GM23338 (cell line): ENCODE data around the gene DGAT2. TPM values are rescaled to one million over a fixed set of nuclear protein-coding genes. Genes with fewer than 3 reads are reported as not detected.

Experiments used
- ATAC-seq: fragments of 200-7000 bp; cut with Tn5 transposase; 3 replicates; pipeline ENCODE4 v1.9.1; 2020
- DNase-seq: peaks from one replicate; pipeline ENCODE4 v3.0.0-alpha.2; 2015; ENCODE audit warnings: low spot score
- H2AFZ ChIP-seq: fragments of 200-600 bp; sonication (generic); 2 replicates; pipeline ENCODE4 v1.8.0; 2016; ENCODE audit warnings: antibody characterized with exemption, mild to moderate bottlenecking, moderate library complexity
- H3F3A ChIP-seq: fragments of 200-600 bp; sonication (generic); replicated peaks from 2 replicates; pipeline ENCODE4 v1.8.0; 2017; ENCODE audit warnings: antibody characterized with exemption, mixed run types, low read depth
- H3K27ac ChIP-seq: fragments of 200-600 bp; sonication (generic); 2 replicates; pipeline ENCODE4 v1.6.1; 2016; ENCODE audit warnings: low read depth
- H3K27me3 ChIP-seq: fragments of 200-600 bp; sonication (generic); 2 replicates; pipeline ENCODE4 v1.8.0; 2016; ENCODE audit warnings: mild to moderate bottlenecking, mixed run types, moderate library complexity; ENCODE audit not compliant: insufficient read depth
- H3K36me3 ChIP-seq: fragments of 200-600 bp; sonication (generic); 2 replicates; pipeline ENCODE4 v1.8.0; 2016; ENCODE audit warnings: mild to moderate bottlenecking; ENCODE audit not compliant: insufficient read depth
- H3K4me1 ChIP-seq: fragments of 200-600 bp; sonication (generic); 2 replicates; pipeline ENCODE4 v1.8.0; 2016; ENCODE audit warnings: mild to moderate bottlenecking, moderate library complexity; ENCODE audit not compliant: insufficient read depth
- H3K4me2 ChIP-seq: fragments of 200-600 bp; sonication (generic); 2 replicates; pipeline ENCODE4 v1.7.1; 2017; ENCODE audit warnings: mixed run types
- H3K4me3 ChIP-seq: fragments of 200-600 bp; sonication (generic); 2 replicates; pipeline ENCODE4 v1.6.1; 2016; ENCODE audit warnings: mixed run types
- H3K79me2 ChIP-seq: fragments of 200-600 bp; sonication (generic); replicated peaks from 2 replicates; pipeline ENCODE4 v1.8.0; 2017; ENCODE audit warnings: mild to moderate bottlenecking; ENCODE audit not compliant: insufficient read depth
- H3K9me2 ChIP-seq: fragments of 200-600 bp; sonication (generic); 2 replicates; pipeline ENCODE4 v1.8.0; 2017; ENCODE audit not compliant: insufficient read depth
- H4K20me1 ChIP-seq: fragments of 200-600 bp; sonication (generic); replicated peaks from 2 replicates; pipeline ENCODE4 v1.8.0; 2017; ENCODE audit warnings: mild to moderate bottlenecking; ENCODE audit not compliant: insufficient read depth
- H3K27ac Mint-ChIP-seq: 2 replicates; pipeline ENCODE4 v1.8.0; 2020; ENCODE audit warnings: inconsistent platforms, mild to moderate bottlenecking, moderate library complexity, mixed read lengths
- H3K27me3 Mint-ChIP-seq: 3 replicates; pipeline ENCODE4 v1.8.0; 2022; ENCODE audit warnings: low read depth, mild to moderate bottlenecking, moderate library complexity, mixed read lengths, inconsistent platforms; ENCODE audit not compliant: insufficient read depth, poor library complexity
- H3K36me3 Mint-ChIP-seq: 3 replicates; pipeline ENCODE4 v1.8.0; 2021; ENCODE audit warnings: low read depth, mild to moderate bottlenecking, inconsistent platforms, moderate library complexity, mixed read lengths
- H3K4me1 Mint-ChIP-seq: 3 replicates; pipeline ENCODE4 v1.8.0; 2020; ENCODE audit warnings: mild to moderate bottlenecking, inconsistent platforms, mixed read lengths
- H3K4me3 Mint-ChIP-seq: 3 replicates; pipeline ENCODE4 v1.8.0; 2021; ENCODE audit warnings: moderate library complexity, mild to moderate bottlenecking, inconsistent platforms, mixed read lengths
- H3K9me3 Mint-ChIP-seq: 3 replicates; pipeline ENCODE4 v1.8.0; 2020; ENCODE audit warnings: moderate library complexity, mild to moderate bottlenecking, inconsistent platforms, mixed read lengths
- CREB1 ChIP-seq: fragments of 250-450 bp; sonication (Bioruptor Pico); IDR thresholded peaks from 2 replicates; pipeline ENCODE4 v1.5.0; 2020; ENCODE audit warnings: low read depth, mild to moderate bottlenecking, moderate library complexity
- CTCF ChIP-seq, 2 experiments: fragments of 200-600 bp in 1 of 2; sonication (generic) in 1 of 2; conservative IDR thresholded peaks; 2 replicates each; pipeline versions ENCODE4 v1.5.1 to v1.6.1; 2016 to 2017; ENCODE audit warnings: antibody characterized with exemption in 2 of 2, low read depth in 2 of 2, mild to moderate bottlenecking in 2 of 2, moderate library complexity in 1 of 2
- ETS1 ChIP-seq: IDR thresholded peaks from 2 replicates; pipeline ENCODE4 v1.6.1; 2016; ENCODE audit warnings: antibody characterized with exemption
- EZH2 ChIP-seq: fragments of 200-600 bp; sonication (generic); IDR thresholded peaks from one replicate; pipeline ENCODE4 v1.8.0; 2017; ENCODE audit warnings: antibody characterized with exemption, mild to moderate bottlenecking, low read depth; ENCODE audit not compliant: unreplicated experiment
- EZH2phosphoT487 ChIP-seq: fragments of 200-600 bp; sonication (generic); IDR thresholded peaks from one replicate; pipeline ENCODE4 v1.8.1; 2018; ENCODE audit warnings: antibody characterized with exemption; ENCODE audit not compliant: unreplicated experiment
- JUNB ChIP-seq: IDR thresholded peaks from one replicate; pipeline ENCODE4 v1.6.1; 2016; ENCODE audit warnings: antibody characterized with exemption; ENCODE audit not compliant: unreplicated experiment
- NANOG ChIP-seq: IDR thresholded peaks from 2 replicates; pipeline ENCODE4 v1.6.1; 2016; ENCODE audit warnings: antibody characterized with exemption, borderline replicate concordance
- POLR2AphosphoS5 ChIP-seq: IDR thresholded peaks from 2 replicates; pipeline ENCODE4 v1.6.1; 2016; ENCODE audit warnings: antibody characterized with exemption, low read depth
- REST ChIP-seq: IDR thresholded peaks from one replicate; pipeline ENCODE4 v1.6.1; 2018; ENCODE audit warnings: antibody characterized with exemption; ENCODE audit not compliant: unreplicated experiment
- STAT1 ChIP-seq: IDR thresholded peaks from one replicate; pipeline ENCODE4 v1.6.1; 2016; ENCODE audit warnings: antibody characterized with exemption; ENCODE audit not compliant: unreplicated experiment
- ZNF114 ChIP-seq: fragments of 250-450 bp; sonication (Bioruptor Pico); IDR thresholded peaks from 2 replicates; pipeline ENCODE4 v1.5.0; 2020; ENCODE audit warnings: mild to moderate bottlenecking, moderate library complexity
- ZNF331 ChIP-seq: fragments of 250-450 bp; sonication (Bioruptor Pico); IDR thresholded peaks from 2 replicates; pipeline ENCODE4 v1.5.0; 2020; ENCODE audit warnings: low read depth, mild to moderate bottlenecking, moderate library complexity
- polyA plus RNA-seq: library from polyadenylated mRNA; unstranded; fragments of >200 nt; fragmentation: Nextera tagmentation; extraction: Ambion mirVana; gene quantifications from 2 replicates; pipeline ENCODE4 v1.2.1, GENCODE V29; 2016
- total RNA-seq: library from RNA; depleted of rRNA; stranded (reverse); fragments of >200 nt; shearing (Covaris generic); gene quantifications from 2 replicates; pipeline ENCODE4 v1.2.3, GENCODE V29; 2014
- TF ChIP-seq, protein P1 (sequence below): fragments of 250-450 bp; sonication (Bioruptor Pico); IDR thresholded peaks from 2 replicates; pipeline ENCODE4 v1.5.0; 2020; ENCODE audit warnings: mild to moderate bottlenecking, moderate library complexity

The DGAT2 gene
- total and polyA plus RNA-seq, 2 experiments from 2014 or later = 1.9 to 2.6 TPM

GRCh38 chr11:75820645-75821044, 52.1 kb downstream of the DGAT2 start:
- ATAC-seq = no peak
- Mint-ChIP-seq H3K4me1 (no peaks in the 10 kb centered on the region), H3K9me3 (no peaks in the 10 kb centered on the region), H3K4me3 (no peak overlapping the region), H3K27ac (no peak overlapping the region), H3K36me3 (0 out of 3 replicates have a peak, but pooled peaks cover 3% of the 10 kb centered on the region), H3K27me3 (peaks cover 4% of the 10 kb centered on the region)
- H3K4me2 ChIP-seq = no peak overlapping the region
- no peaks in the 10 kb centered on the region; the same call in none of the 2 replicates for H4K20me1 ChIP-seq
- no peak overlapping the region for H3K27ac ChIP-seq
- no peaks in the 10 kb centered on the region for H3F3A ChIP-seq
- TF ChIP-seq NANOG (no peak), JUNB (no peak), CREB1 (CRISPR knock-in tag) (no peak), ZNF331 (CRISPR knock-in tag) (no peak), ZNF114 (CRISPR knock-in tag) (no peak), CTCF (conservative IDR thresholded peaks at IDR 0.05; ENCODE audit: low read depth in 2 of 2) (no peak), EZH2 (no peak), EZH2phosphoT487 (no peak), STAT1 (no peak), POLR2AphosphoS5 (no peak), REST (no peak), ETS1 (no peak)
- TF ChIP-seq, protein P1, sequence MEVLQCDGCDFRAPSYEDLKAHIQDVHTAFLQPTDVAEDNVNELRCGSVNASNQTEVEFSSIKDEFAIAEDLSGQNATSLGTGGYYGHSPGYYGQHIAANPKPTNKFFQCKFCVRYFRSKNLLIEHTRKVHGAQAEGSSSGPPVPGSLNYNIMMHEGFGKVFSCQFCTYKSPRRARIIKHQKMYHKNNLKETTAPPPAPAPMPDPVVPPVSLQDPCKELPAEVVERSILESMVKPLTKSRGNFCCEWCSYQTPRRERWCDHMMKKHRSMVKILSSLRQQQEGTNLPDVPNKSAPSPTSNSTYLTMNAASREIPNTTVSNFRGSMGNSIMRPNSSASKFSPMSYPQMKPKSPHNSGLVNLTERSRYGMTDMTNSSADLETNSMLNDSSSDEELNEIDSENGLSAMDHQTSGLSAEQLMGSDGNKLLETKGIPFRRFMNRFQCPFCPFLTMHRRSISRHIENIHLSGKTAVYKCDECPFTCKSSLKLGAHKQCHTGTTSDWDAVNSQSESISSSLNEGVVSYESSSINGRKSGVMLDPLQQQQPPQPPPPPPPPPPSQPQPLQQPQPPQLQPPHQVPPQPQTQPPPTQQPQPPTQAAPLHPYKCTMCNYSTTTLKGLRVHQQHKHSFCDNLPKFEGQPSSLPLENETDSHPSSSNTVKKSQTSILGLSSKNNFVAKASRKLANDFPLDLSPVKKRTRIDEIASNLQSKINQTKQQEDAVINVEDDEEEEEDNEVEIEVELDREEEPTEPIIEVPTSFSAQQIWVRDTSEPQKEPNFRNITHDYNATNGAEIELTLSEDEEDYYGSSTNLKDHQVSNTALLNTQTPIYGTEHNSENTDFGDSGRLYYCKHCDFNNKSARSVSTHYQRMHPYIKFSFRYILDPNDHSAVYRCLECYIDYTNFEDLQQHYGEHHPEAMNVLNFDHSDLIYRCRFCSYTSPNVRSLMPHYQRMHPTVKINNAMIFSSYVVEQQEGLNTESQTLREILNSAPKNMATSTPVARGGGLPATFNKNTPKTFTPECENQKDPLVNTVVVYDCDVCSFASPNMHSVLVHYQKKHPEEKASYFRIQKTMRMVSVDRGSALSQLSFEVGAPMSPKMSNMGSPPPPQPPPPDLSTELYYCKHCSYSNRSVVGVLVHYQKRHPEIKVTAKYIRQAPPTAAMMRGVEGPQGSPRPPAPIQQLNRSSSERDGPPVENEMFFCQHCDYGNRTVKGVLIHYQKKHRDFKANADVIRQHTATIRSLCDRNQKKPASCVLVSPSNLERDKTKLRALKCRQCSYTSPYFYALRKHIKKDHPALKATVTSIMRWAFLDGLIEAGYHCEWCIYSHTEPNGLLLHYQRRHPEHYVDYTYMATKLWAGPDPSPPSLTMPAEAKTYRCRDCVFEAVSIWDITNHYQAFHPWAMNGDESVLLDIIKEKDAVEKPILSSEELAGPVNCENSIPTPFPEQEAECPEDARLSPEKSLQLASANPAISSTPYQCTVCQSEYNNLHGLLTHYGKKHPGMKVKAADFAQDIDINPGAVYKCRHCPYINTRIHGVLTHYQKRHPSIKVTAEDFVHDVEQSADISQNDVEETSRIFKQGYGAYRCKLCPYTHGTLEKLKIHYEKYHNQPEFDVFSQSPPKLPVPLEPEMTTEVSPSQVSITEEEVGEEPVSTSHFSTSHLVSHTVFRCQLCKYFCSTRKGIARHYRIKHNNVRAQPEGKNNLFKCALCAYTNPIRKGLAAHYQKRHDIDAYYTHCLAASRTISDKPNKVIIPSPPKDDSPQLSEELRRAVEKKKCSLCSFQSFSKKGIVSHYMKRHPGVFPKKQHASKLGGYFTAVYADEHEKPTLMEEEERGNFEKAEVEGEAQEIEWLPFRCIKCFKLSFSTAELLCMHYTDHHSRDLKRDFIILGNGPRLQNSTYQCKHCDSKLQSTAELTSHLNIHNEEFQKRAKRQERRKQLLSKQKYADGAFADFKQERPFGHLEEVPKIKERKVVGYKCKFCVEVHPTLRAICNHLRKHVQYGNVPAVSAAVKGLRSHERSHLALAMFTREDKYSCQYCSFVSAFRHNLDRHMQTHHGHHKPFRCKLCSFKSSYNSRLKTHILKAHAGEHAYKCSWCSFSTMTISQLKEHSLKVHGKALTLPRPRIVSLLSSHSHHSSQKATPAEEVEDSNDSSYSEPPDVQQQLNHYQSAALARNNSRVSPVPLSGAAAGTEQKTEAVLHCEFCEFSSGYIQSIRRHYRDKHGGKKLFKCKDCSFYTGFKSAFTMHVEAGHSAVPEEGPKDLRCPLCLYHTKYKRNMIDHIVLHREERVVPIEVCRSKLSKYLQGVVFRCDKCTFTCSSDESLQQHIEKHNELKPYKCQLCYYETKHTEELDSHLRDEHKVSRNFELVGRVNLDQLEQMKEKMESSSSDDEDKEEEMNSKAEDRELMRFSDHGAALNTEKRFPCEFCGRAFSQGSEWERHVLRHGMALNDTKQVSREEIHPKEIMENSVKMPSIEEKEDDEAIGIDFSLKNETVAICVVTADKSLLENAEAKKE = no peak
- no peaks in the 10 kb centered on the region for H3K9me2 ChIP-seq
- H3K27me3 ChIP-seq = peaks cover 7% of the 10 kb centered on the region; the same call in 1 of the 2 replicates
- DNase-seq = no peak
- H3K4me1 ChIP-seq = peaks cover 9% of the 10 kb centered on the region
- H3K79me2 ChIP-seq = peaks cover 93% of the 10 kb centered on the region
- H2AFZ ChIP-seq = no peak overlapping the region
- H3K36me3 ChIP-seq = no peaks in the 10 kb centered on the region
- H3K4me3 ChIP-seq = no peak overlapping the region
